ENCODE results near the gene ZSCAN18.

ZSCAN18 gene

GRCh38 chr19:58053480-58054156 lies 44.4 kb downstream of the ZSCAN18 start:
- ChIA-PET CTCF (no interaction called here), POLR2A (no interaction called here)
- no peak for DNase-seq (ENCODE audit: extremely low spot score)
- TF ChIP-seq FOXM1 (IDR thresholded peaks at IDR 0.05; ENCODE audit: borderline replicate concordance) (no peak), FOXA1 (IDR thresholded peaks at IDR 0.05) (no peak), NFRKB (IDR thresholded peaks at IDR 0.05) (no peak), SP1 (IDR thresholded peaks at IDR 0.05) (no peak), FOXK2 (IDR thresholded peaks at IDR 0.05) (no peak), ARNT (IDR thresholded peaks at IDR 0.05) (no peak), CTBP1 (IDR thresholded peaks at IDR 0.05; ENCODE audit: borderline replicate concordance) (no peak), ZNF384 (IDR thresholded peaks at IDR 0.05) (no peak), TARDBP (IDR thresholded peaks at IDR 0.05) (no peak)

- no peak for DNase-seq (ENCODE audit: extremely low spot score)
- TF ChIP-seq TARDBP (IDR thresholded peaks at IDR 0.05) (no peak), PKNOX1 (IDR thresholded peaks at IDR 0.05) (no peak), L3MBTL2 (conservative IDR thresholded peaks at IDR 0.05) (no peak), LEF1 (IDR thresholded peaks at IDR 0.05; ENCODE audit: borderline replicate concordance) (no peak), CTBP1 (IDR thresholded peaks at IDR 0.05; ENCODE audit: borderline replicate concordance) (no peak)
- ChIA-PET CTCF (no interaction called here), POLR2A (no interaction called here)
Measured at GRCh38 chr19:58052256-58052655, 45.8 kb downstream of the ZSCAN18 start.

GRCh38 chr19:58047672-58048071 lies 50.4 kb downstream of the ZSCAN18 start:
- no peak for DNase-seq (ENCODE audit: extremely low spot score)
- CTCF ChIA-PET = no interaction called here
- POLR2A ChIA-PET = no interaction called here
- TF ChIP-seq LEF1 (IDR thresholded peaks at IDR 0.05; ENCODE audit: borderline replicate concordance) (no peak), ZNF384 (IDR thresholded peaks at IDR 0.05) (no peak), FOXA1 (IDR thresholded peaks at IDR 0.05) (no peak), CTBP1 (IDR thresholded peaks at IDR 0.05; ENCODE audit: borderline replicate concordance) (no peak), FOXM1 (IDR thresholded peaks at IDR 0.05; ENCODE audit: borderline replicate concordance) (no peak), NFRKB (IDR thresholded peaks at IDR 0.05) (no peak), SUZ12 (IDR thresholded peaks at IDR 0.05) (no peak), SP1 (IDR thresholded peaks at IDR 0.05) (no peak), ARNT (IDR thresholded peaks at IDR 0.05) (no peak), PKNOX1 (IDR thresholded peaks at IDR 0.05) (no peak), ELF4 (IDR thresholded peaks at IDR 0.05) (no peak), FOXK2 (IDR thresholded peaks at IDR 0.05) (no peak), HDGF (IDR thresholded peaks at IDR 0.05; ENCODE audit: borderline replicate concordance) (no peak), TARDBP (IDR thresholded peaks at IDR 0.05) (no peak), L3MBTL2 (conservative IDR thresholded peaks at IDR 0.05) (no peak), BHLHE40 (IDR thresholded peaks at IDR 0.05; ENCODE audit: borderline replicate concordance) (no peak)

GRCh38 chr19:58046856-58047255 lies 51.2 kb downstream of the ZSCAN18 start:
- no peak for DNase-seq (ENCODE audit: extremely low spot score)
- TF ChIP-seq FOXA1 (IDR thresholded peaks at IDR 0.05) (no peak), PKNOX1 (IDR thresholded peaks at IDR 0.05) (no peak), NFRKB (IDR thresholded peaks at IDR 0.05) (no peak), ELF4 (IDR thresholded peaks at IDR 0.05) (no peak), L3MBTL2 (conservative IDR thresholded peaks at IDR 0.05) (no peak), CTBP1 (IDR thresholded peaks at IDR 0.05; ENCODE audit: borderline replicate concordance) (no peak), ARNT (IDR thresholded peaks at IDR 0.05) (no peak)
- ChIA-PET CTCF (interaction anchor here (0.6 kb wide), 1 partner anchor 94 kb away, joined by 3 read pairs; no protein-coding TSS in a partner anchor), POLR2A (no interaction called here)

- DNase-seq (ENCODE audit: extremely low spot score) = no peak
- POLR2A ChIA-PET = no interaction called here
- TF ChIP-seq HDGF (IDR thresholded peaks at IDR 0.05; ENCODE audit: borderline replicate concordance) = no peak
- no peak for TF ChIP-seq TARDBP (IDR thresholded peaks at IDR 0.05)
- no peak for TF ChIP-seq ELF4 (IDR thresholded peaks at IDR 0.05)
- no peak for TF ChIP-seq SUZ12 (IDR thresholded peaks at IDR 0.05)
- no peak for TF ChIP-seq BHLHE40 (IDR thresholded peaks at IDR 0.05; ENCODE audit: borderline replicate concordance)
- TF ChIP-seq FOXK2 (IDR thresholded peaks at IDR 0.05) = no peak
- no peak for TF ChIP-seq SP1 (IDR thresholded peaks at IDR 0.05)
- no peak for TF ChIP-seq ZNF384 (IDR thresholded peaks at IDR 0.05)
- no peak for TF ChIP-seq PKNOX1 (IDR thresholded peaks at IDR 0.05)
- no peak for TF ChIP-seq CTBP1 (IDR thresholded peaks at IDR 0.05; ENCODE audit: borderline replicate concordance)
- no peak for TF ChIP-seq FOXA1 (IDR thresholded peaks at IDR 0.05)
- TF ChIP-seq L3MBTL2 (conservative IDR thresholded peaks at IDR 0.05) = no peak
- CTCF ChIA-PET = no interaction called here
Measured at GRCh38 chr19:58045411-58046050, 52.5 kb downstream of the ZSCAN18 start.

GRCh38 chr19:58044886-58045285 lies 53.1 kb downstream of the ZSCAN18 start:
- TF ChIP-seq PKNOX1 (IDR thresholded peaks at IDR 0.05) = no peak
- TF ChIP-seq TARDBP (IDR thresholded peaks at IDR 0.05) = no peak
- DNase-seq (ENCODE audit: extremely low spot score) = no peak
- POLR2A ChIA-PET = no interaction called here
- CTCF ChIA-PET = no interaction called here
